Stimulated activated CD4-positive, alpha-beta T cell treated with anti-CD3 and anti-CD28 coated beads, Interleukin-1b, Interleukin-23, amount 100 ng/mL, for 1 hour (primary cell): Measurements from ENCODE around the gene CELSR1.
"Not testable (repeated sequence)": the region's sequence is repeated elsewhere in the genome, so short reads cannot be mapped to it uniquely, and the experiment has no call there.

Source experiments
- DNase-seq, 2 donors: peaks; one replicate each; pipeline ENCODE4 v3.0.0-alpha.2; 2020; ENCODE audit warnings: low read depth in 2 of 2

The CELSR1 gene

GRCh38 chr22:46402505-46402904 lies 134.9 kb downstream of the CELSR1 start:
- DNase-seq, result no peak

- no peak for DNase-seq
These were observed 136.1 kb downstream of the CELSR1 start for GRCh38 chr22:46401370-46401769.

- no peak for DNase-seq
These were observed 138.0 kb downstream of the CELSR1 start for GRCh38 chr22:46399251-46400024.

- no peak for DNase-seq
These were observed 139.5 kb downstream of the CELSR1 start for GRCh38 chr22:46397951-46398350.

- no peak for DNase-seq
These were observed 139.9 kb downstream of the CELSR1 start for GRCh38 chr22:46397514-46397913.

GRCh38 chr22:46397049-46397448 lies 140.4 kb downstream of the CELSR1 start:
- not testable (repeated sequence) for DNase-seq

GRCh38 chr22:46395145-46395544 lies 142.3 kb downstream of the CELSR1 start:
- DNase-seq, result no peak

GRCh38 chr22:46394622-46395021 lies 142.8 kb downstream of the CELSR1 start:
- DNase-seq, result no peak

GRCh38 chr22:46393873-46394272 lies 143.5 kb downstream of the CELSR1 start:
- DNase-seq, result no peak

- no peak for DNase-seq
These were observed 145.1 kb downstream of the CELSR1 start for GRCh38 chr22:46392137-46392844.

- no peak for DNase-seq
These were observed 145.8 kb downstream of the CELSR1 start for GRCh38 chr22:46391486-46392136.

GRCh38 chr22:46390652-46391301 lies 146.6 kb downstream of the CELSR1 start:
- DNase-seq, result no peak

- no peak for DNase-seq
These were observed 147.2 kb downstream of the CELSR1 start for GRCh38 chr22:46390105-46390651.

GRCh38 chr22:46389081-46389480 lies 148.3 kb downstream of the CELSR1 start:
- no peak for DNase-seq

GRCh38 chr22:46388647-46389046 lies 148.8 kb downstream of the CELSR1 start:
- DNase-seq, result no peak

GRCh38 chr22:46387748-46388147 lies 149.7 kb downstream of the CELSR1 start:
- no peak for DNase-seq

- no peak for DNase-seq
These were observed 151.1 kb downstream of the CELSR1 start for GRCh38 chr22:46386312-46386711.

GRCh38 chr22:46382524-46382923 lies 154.9 kb downstream of the CELSR1 start:
- no peak for DNase-seq

- no peak for DNase-seq
These were observed 155.7 kb downstream of the CELSR1 start for GRCh38 chr22:46381731-46382130.

- DNase-seq, result no peak
These were observed 156.3 kb downstream of the CELSR1 start for GRCh38 chr22:46381142-46381541.

GRCh38 chr22:46380581-46380980 lies 156.8 kb downstream of the CELSR1 start:
- DNase-seq, result no peak

- no peak for DNase-seq
These were observed 157.4 kb downstream of the CELSR1 start for GRCh38 chr22:46380069-46380468.
